LNCaP clone FGC (cell line): ENCODE data around the gene ZCCHC7.

Experiments used
- DNase-seq: peaks from one replicate; pipeline ENCODE4 v3.0.0-alpha.2; 2011; ENCODE audit warnings: low read depth
- H3K4me3 ChIP-seq: 2 replicates; pipeline ENCODE4 v1.5.1; 2011; ENCODE audit warnings: mild to moderate bottlenecking, low read depth, low read length, control low read depth
- TF ChIP-seq, protein P1 (sequence below): IDR thresholded peaks from 2 replicates; pipeline ENCODE4 v1.5.1; 2012; ENCODE audit warnings: mild to moderate bottlenecking; ENCODE audit not compliant: control insufficient read depth, insufficient read depth; ENCODE audit errors: extremely low read depth

The ZCCHC7 gene

DNA sequence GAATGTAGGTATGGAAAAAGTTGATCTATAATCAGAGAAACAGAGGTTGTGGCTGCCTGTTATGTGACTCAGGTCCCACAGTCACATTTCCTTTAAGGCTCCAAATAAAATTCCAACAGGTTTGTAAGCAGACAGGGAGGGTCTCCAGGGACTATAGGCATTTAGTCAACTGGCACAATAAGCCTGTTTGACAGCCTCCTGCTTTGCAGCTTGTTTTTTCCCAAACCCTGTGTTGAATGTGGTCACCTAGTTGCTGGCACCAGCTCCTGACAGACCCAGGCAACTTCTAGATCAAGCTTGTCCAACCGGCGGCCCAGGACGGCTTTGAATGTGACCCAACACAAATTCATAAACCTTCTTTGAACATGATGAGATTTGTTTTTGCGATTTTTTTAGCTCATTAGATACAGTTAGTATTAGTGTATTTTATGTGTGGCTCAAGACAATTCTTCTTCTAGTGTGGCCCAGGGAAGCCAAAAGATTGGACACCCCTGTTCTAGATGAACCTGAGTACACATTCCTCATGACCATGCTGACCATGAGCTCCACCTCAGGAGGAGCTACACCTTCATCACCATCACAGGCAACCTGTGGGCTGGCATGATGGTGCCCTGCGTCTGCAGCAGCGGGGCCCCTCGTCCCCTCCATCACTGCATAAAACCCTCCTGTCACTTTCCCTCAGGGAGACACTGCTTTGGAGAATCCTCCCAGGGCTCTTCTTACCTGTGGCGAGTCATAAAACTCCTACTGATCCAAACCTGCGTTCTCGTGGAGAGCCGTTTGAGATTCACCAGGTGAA is 286.4 kb downstream of the ZCCHC7 start:
- TF ChIP-seq, protein P1, sequence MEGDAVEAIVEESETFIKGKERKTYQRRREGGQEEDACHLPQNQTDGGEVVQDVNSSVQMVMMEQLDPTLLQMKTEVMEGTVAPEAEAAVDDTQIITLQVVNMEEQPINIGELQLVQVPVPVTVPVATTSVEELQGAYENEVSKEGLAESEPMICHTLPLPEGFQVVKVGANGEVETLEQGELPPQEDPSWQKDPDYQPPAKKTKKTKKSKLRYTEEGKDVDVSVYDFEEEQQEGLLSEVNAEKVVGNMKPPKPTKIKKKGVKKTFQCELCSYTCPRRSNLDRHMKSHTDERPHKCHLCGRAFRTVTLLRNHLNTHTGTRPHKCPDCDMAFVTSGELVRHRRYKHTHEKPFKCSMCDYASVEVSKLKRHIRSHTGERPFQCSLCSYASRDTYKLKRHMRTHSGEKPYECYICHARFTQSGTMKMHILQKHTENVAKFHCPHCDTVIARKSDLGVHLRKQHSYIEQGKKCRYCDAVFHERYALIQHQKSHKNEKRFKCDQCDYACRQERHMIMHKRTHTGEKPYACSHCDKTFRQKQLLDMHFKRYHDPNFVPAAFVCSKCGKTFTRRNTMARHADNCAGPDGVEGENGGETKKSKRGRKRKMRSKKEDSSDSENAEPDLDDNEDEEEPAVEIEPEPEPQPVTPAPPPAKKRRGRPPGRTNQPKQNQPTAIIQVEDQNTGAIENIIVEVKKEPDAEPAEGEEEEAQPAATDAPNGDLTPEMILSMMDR = no peak
- no peak overlapping the region for H3K4me3 ChIP-seq
- no peak for DNase-seq

DNA sequence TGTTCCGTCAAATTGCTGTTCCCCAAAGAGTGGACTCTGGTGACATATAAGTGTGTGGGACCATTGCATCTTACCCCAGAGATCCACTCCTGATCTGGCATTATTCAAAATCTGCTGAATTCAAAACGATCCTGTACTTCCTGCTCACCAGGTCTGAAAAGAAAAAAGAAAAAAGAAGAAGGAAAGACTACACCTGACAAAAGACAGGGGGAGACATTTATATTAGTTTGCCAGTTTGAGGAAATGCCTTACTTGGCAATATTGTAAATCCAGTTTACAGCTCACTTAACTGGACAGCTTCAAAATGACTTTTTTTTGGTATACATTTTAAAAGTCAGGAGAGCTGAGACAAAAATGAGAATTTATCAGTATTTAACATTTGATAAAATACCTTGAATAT is 287.1 kb downstream of the ZCCHC7 start:
- H3K4me3 ChIP-seq = no peak overlapping the region
- TF ChIP-seq, protein P1 = peak; percentile 33
- DNase-seq = no peak
